DND-41 (cell line): ENCODE data around the gene SYNE1.

Source experiments
- ATAC-seq: fragments of 200-7000 bp; cut with Tn5 transposase; 3 replicates; pipeline ENCODE4 v1.9.1; 2021; ENCODE audit warnings: low read depth; ENCODE audit not compliant: insufficient read depth
- DNase-seq: peaks from one replicate; pipeline ENCODE4 v3.0.0-alpha.2; 2020
- H2AFZ ChIP-seq: 2 replicates; pipeline ENCODE4 v1.6.0; 2012; ENCODE audit warnings: low read depth, low read length
- H3K27ac ChIP-seq: 2 replicates; pipeline ENCODE4 v1.5.1; 2012; ENCODE audit warnings: low read length, inconsistent platforms
- H3K27me3 ChIP-seq: fragments of 200-600 bp; sonication (generic); 2 replicates; pipeline ENCODE4 v1.6.0; 2012; ENCODE audit warnings: low read length, mild to moderate bottlenecking, inconsistent platforms; ENCODE audit not compliant: insufficient read depth, poor library complexity
- H3K36me3 ChIP-seq: 2 replicates; pipeline ENCODE4 v1.5.1; 2012; ENCODE audit warnings: low read length, inconsistent platforms; ENCODE audit not compliant: insufficient read depth
- H3K4me1 ChIP-seq: 2 replicates; pipeline ENCODE4 v1.5.1; 2012; ENCODE audit warnings: mild to moderate bottlenecking, low read length; ENCODE audit not compliant: insufficient read depth
- H3K4me2 ChIP-seq: 2 replicates; pipeline ENCODE4 v1.6.0; 2012; ENCODE audit warnings: mild to moderate bottlenecking, moderate library complexity, low read length, inconsistent platforms; ENCODE audit not compliant: insufficient read depth
- H3K4me3 ChIP-seq, 2 experiments: fragments of 200-600 bp in 1 of 2; shearing (Covaris generic) in 1 of 2; 2 replicates each; pipeline ENCODE4 v1.5.1; 2012 to 2016; ENCODE audit warnings: inconsistent platforms in 2 of 2, low read length in 2 of 2, mild to moderate bottlenecking in 2 of 2, low read depth in 1 of 2, moderate library complexity in 1 of 2
- H3K79me2 ChIP-seq: 2 replicates; pipeline ENCODE4 v1.6.0; 2012; ENCODE audit warnings: low read length, inconsistent platforms; ENCODE audit not compliant: insufficient read depth
- H3K9ac ChIP-seq: 2 replicates; pipeline ENCODE4 v1.6.0; 2012; ENCODE audit warnings: low read depth, mild to moderate bottlenecking, inconsistent platforms, low read length, moderate library complexity
- H3K9me3 ChIP-seq: 2 replicates; pipeline ENCODE4 v1.5.1; 2012; ENCODE audit warnings: low read length, moderate library complexity, mild to moderate bottlenecking, inconsistent platforms; ENCODE audit not compliant: insufficient read depth, severe bottlenecking
- H4K20me1 ChIP-seq: 2 replicates; pipeline ENCODE4 v1.6.0; 2012; ENCODE audit warnings: low read length; ENCODE audit not compliant: insufficient read depth
- CTCF ChIP-seq: IDR thresholded peaks from 2 replicates; pipeline ENCODE4 v1.5.1; 2012; ENCODE audit warnings: borderline replicate concordance, low read length, moderate library complexity, mild to moderate bottlenecking; ENCODE audit not compliant: poor library complexity, severe bottlenecking; ENCODE audit errors: extremely low read depth
- EZH2 ChIP-seq: IDR thresholded peaks from 3 replicates; pipeline ENCODE4 v1.6.1; 2012; ENCODE audit warnings: borderline replicate concordance, low read depth, mild to moderate bottlenecking, moderate library complexity, low read length, inconsistent platforms; ENCODE audit not compliant: severe bottlenecking

Gene SYNE1

DNA sequence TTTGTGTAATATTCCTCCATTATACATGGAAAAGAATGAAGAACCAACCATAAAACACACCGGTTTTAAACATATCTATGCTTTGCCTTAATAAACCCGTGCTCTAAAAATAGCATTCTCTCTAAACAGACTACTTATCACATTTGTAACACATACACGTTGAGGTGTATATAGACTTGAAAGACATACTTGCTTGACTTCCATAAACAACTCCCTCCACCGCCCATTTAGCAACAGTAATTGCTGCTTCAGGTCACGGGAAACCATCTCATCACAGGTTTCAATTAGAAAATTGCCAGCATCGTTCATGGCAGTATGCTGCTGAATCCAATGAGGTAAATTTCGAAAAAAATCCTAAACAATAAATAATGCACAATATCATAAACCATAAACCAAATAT lies 174.0 kb downstream of the SYNE1 start:
- no peaks in the 10 kb centered on the region for H3K9me3 ChIP-seq
- H3K27ac ChIP-seq = no peak overlapping the region
- no peaks in the 10 kb centered on the region for H3K79me2 ChIP-seq
- no peak overlapping the region for H3K9ac ChIP-seq
- no peak overlapping the region for H2AFZ ChIP-seq
- DNase-seq (no peak), ATAC-seq (no peak)
- peaks cover 9% of the 10 kb centered on the region; the same call in 1 of the 2 replicates for H3K4me1 ChIP-seq
- H3K36me3 ChIP-seq = no peaks in the 10 kb centered on the region
- peak overlapping the region; percentile 6 to 43; a peak in 1 of 4 replicates for H3K4me3 ChIP-seq
- no peak for TF ChIP-seq EZH2
- no peak for TF ChIP-seq CTCF
- peaks cover 3% of the 10 kb centered on the region for H3K27me3 ChIP-seq
- H4K20me1 ChIP-seq = no peaks in the 10 kb centered on the region
- peak overlapping the region; percentile 58 for H3K4me2 ChIP-seq

DNA sequence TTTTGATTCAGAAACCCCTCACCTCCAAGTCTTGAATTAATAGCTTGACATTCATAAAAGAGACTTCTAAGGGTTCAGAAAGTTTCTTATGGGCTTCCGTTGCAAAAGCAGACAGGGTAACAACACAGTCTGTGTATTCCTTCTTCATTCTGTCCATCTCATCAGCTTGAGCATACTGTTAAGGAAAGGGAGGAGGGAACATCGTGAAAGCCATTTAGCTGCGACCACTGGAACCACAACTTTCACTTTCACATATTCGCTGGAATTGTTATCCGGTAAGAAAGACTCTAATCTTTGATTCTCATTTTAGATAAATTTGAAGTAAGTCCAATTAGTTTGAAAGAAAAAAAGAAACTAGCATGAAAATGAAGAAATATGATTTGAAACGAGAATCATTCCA lies 174.4 kb downstream of the SYNE1 start:
- TF ChIP-seq EZH2 = no peak
- no peak for TF ChIP-seq CTCF
- no peak overlapping the region for H3K27ac ChIP-seq
- H2AFZ ChIP-seq = no peak overlapping the region
- peak; percentile 87 for ATAC-seq
- H3K9ac ChIP-seq = no peak overlapping the region
- peak; percentile 18 for DNase-seq
- peak overlapping the region; percentile 6 to 43; a peak in 3 of 4 replicates for H3K4me3 ChIP-seq
- H3K9me3 ChIP-seq = no peaks in the 10 kb centered on the region
- H3K79me2 ChIP-seq = no peaks in the 10 kb centered on the region
- peaks cover 9% of the 10 kb centered on the region; the same call in 1 of the 2 replicates for H3K4me1 ChIP-seq
- H3K36me3 ChIP-seq = no peaks in the 10 kb centered on the region
- H3K27me3 ChIP-seq = peaks cover 3% of the 10 kb centered on the region
- no peaks in the 10 kb centered on the region for H4K20me1 ChIP-seq
- peak overlapping the region; percentile 58 for H3K4me2 ChIP-seq

DNA sequence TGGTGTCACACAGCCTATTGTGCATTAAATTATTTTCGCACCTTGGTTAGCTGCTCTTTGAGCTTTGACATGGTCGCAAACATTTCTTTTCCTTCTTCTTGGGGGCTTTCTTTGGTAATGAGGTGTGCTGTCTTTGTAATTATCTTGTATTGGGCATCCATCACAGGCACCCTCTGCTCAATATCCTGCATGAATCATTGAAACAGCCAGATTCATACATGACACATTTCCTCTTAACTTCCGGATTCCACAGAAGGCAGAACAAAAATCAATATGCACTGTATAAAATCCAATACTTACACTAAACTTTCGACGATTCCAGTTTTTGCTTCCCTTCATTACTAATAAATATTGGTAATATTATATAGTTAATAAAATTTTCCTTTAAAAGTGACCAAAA lies 175.6 kb downstream of the SYNE1 start:
- Histone ChIP-seq H4K20me1 (no peaks in the 10 kb centered on the region), H3K36me3 (no peaks in the 10 kb centered on the region), H3K4me1 (peaks cover 9% of the 10 kb centered on the region; the same call in 1 of the 2 replicates), H3K79me2 (no peaks in the 10 kb centered on the region), H3K27ac (no peak overlapping the region), H3K27me3 (peaks cover 3% of the 10 kb centered on the region), H3K9ac (no peak overlapping the region), H3K4me3 (no peak overlapping the region), H3K9me3 (no peaks in the 10 kb centered on the region), H3K4me2 (no peak overlapping the region), H2AFZ (no peak overlapping the region)
- no peak for ATAC-seq
- no peak for DNase-seq
- TF ChIP-seq EZH2 = no peak
- no peak for TF ChIP-seq CTCF
